SK-N-SH (cell line): ENCODE results near the gene GHR. TPM values are rescaled to one million over a fixed set of nuclear protein-coding genes. Genes with fewer than 3 reads are reported as not detected.

Source experiments
- CTCF ChIA-PET: fragments of 300-600, 350-600 bp; formaldehyde crosslinking; extraction: SDS; loops from one replicate; lab custom pipeline; 2021; lab: Yijun Ruan, JAX
- POLR2A ChIA-PET: fragments of 350-600 bp; sonication (Branson Sonifier 250); formaldehyde crosslinking; extraction: SDS; loops from one replicate; lab custom pipeline; 2020; ENCODE audit warnings: antibody characterized with exemption, inconsistent platforms; lab: Yijun Ruan, JAX
- DNase-seq: peaks from one replicate; pipeline ENCODE4 v3.0.0; 2012
- H2AFZ ChIP-seq: fragments of 200-600 bp; sonication (generic); 2 replicates; pipeline ENCODE4 v1.8.1; 2016; ENCODE audit warnings: antibody characterized with exemption, mild to moderate bottlenecking, low read depth
- H3F3A ChIP-seq: fragments of 200-600 bp; sonication (generic); replicated peaks from 2 replicates; pipeline ENCODE3; 2016; ENCODE audit warnings: antibody characterized with exemption, mild to moderate bottlenecking; ENCODE audit not compliant: insufficient read depth
- H3K27ac ChIP-seq, 2 experiments: fragments of 200-500 bp in 1 of 2; fragments of 200-600 bp in 1 of 2; sonication (Bioruptor generic) in 1 of 2; sonication (generic), shearing (Covaris generic) in 1 of 2; 2 replicates each; pipeline versions ENCODE4 v1.5.1 to v1.6.1; 2014 to 2016; ENCODE audit warnings: low read depth in 2 of 2, inconsistent platforms in 1 of 2, low read length in 1 of 2, mild to moderate bottlenecking in 1 of 2, mixed read lengths in 1 of 2
- H3K27me3 ChIP-seq: fragments of 200-600 bp; sonication (generic), shearing (Covaris generic); 2 replicates; pipeline ENCODE4 v1.6.1; 2016; ENCODE audit warnings: mixed run types; ENCODE audit not compliant: insufficient read depth
- H3K36me3 ChIP-seq, 2 experiments: fragments of 200-500 bp in 1 of 2; fragments of 200-600 bp in 1 of 2; sonication (Bioruptor generic) in 1 of 2; sonication (generic) in 1 of 2; replicated peaks in 1 of 2; 2 replicates each; pipeline versions ENCODE3 to v1.5.1; 2014 to 2016; ENCODE audit warnings: low read length in 1 of 2, mild to moderate bottlenecking in 1 of 2; ENCODE audit not compliant: insufficient read depth in 2 of 2, control insufficient read depth in 1 of 2
- H3K4me1 ChIP-seq, 2 experiments: fragments of 200-500 bp in 1 of 2; fragments of 200-600 bp in 1 of 2; sonication (Bioruptor generic) in 1 of 2; sonication (generic), shearing (Covaris generic) in 1 of 2; 2 replicates each; pipeline versions ENCODE4 v1.5.1 to v1.6.1; 2014 to 2016; ENCODE audit warnings: low read depth in 1 of 2, low read length in 1 of 2, mixed run types in 1 of 2; ENCODE audit not compliant: insufficient read depth in 2 of 2, control insufficient read depth in 1 of 2
- H3K4me2 ChIP-seq: fragments of 200-600 bp; sonication (generic), shearing (Covaris generic); 2 replicates; pipeline ENCODE4 v1.6.1; 2017; ENCODE audit warnings: mixed run types
- H3K4me3 ChIP-seq, 2 experiments: fragments of 200-500 bp in 1 of 2; fragments of 200-600 bp in 1 of 2; sonication (Bioruptor generic) in 1 of 2; sonication (generic), shearing (Covaris generic) in 1 of 2; 2 replicates each; pipeline versions ENCODE4 v1.5.1 to v1.8.1; 2014 to 2016; ENCODE audit warnings: low read depth in 2 of 2, inconsistent platforms in 1 of 2, low read length in 1 of 2, mild to moderate bottlenecking in 1 of 2, mixed read lengths in 1 of 2, moderate library complexity in 1 of 2
- H3K79me2 ChIP-seq: fragments of 200-600 bp; sonication (generic); 2 replicates; pipeline ENCODE4 v1.8.1; 2017; ENCODE audit warnings: mild to moderate bottlenecking; ENCODE audit not compliant: insufficient read depth
- H3K9ac ChIP-seq: fragments of 200-600 bp; sonication (generic); 2 replicates; pipeline ENCODE4 v1.6.1; 2017; ENCODE audit warnings: mixed run types
- H3K9me2 ChIP-seq: fragments of 200-600 bp; sonication (generic); 2 replicates; pipeline ENCODE4 v1.6.1; 2017; ENCODE audit warnings: mixed run types
- H3K9me3 ChIP-seq: fragments of 200-600 bp; sonication (generic); 2 replicates; pipeline ENCODE4 v1.6.1; 2017; ENCODE audit warnings: mixed run types, mild to moderate bottlenecking, moderate library complexity
- H4K20me1 ChIP-seq: fragments of 200-600 bp; sonication (generic); 2 replicates; pipeline ENCODE4 v1.6.1; 2017; ENCODE audit warnings: mild to moderate bottlenecking, mixed run types; ENCODE audit not compliant: insufficient read depth
- CHD2 ChIP-seq: fragments of 150-350 bp; IDR thresholded peaks from 2 replicates; pipeline ENCODE4 v1.6.1; 2018; ENCODE audit warnings: low read length; ENCODE audit not compliant: partially characterized antibody
- EP300 ChIP-seq, 2 experiments: IDR thresholded peaks; 2 replicates each; pipeline versions ENCODE4 v1.4.0 to v1.6.1; 2012; ENCODE audit warnings: borderline replicate concordance in 1 of 2, low read depth in 1 of 2, low read length in 1 of 2
- EZH2phosphoT487 ChIP-seq: fragments of 200-600 bp; sonication (generic); IDR thresholded peaks from 2 replicates; pipeline ENCODE4 v1.6.1; 2017; ENCODE audit warnings: low read depth, mixed run types, mild to moderate bottlenecking, antibody characterized with exemption, moderate library complexity, borderline replicate concordance
- FOXJ3 ChIP-seq: sonication (generic); formaldehyde crosslinking; IDR thresholded peaks from 2 replicates; pipeline ENCODE4 v1.5.1; 2020; ENCODE audit warnings: mild to moderate bottlenecking, missing genetic modification reagents
- GABPA ChIP-seq: IDR thresholded peaks from 2 replicates; pipeline ENCODE4 v1.4.0; 2012; ENCODE audit warnings: low read depth, mild to moderate bottlenecking
- GATA2 ChIP-seq: sonication (generic); formaldehyde crosslinking; IDR thresholded peaks from 2 replicates; pipeline ENCODE4 v1.5.0; 2020; ENCODE audit warnings: mild to moderate bottlenecking, missing genetic modification reagents
- MEF2A ChIP-seq: IDR thresholded peaks from 2 replicates; pipeline ENCODE4 v1.4.0; 2012; ENCODE audit warnings: low read depth, borderline replicate concordance
- POLR2AphosphoS5 ChIP-seq: IDR thresholded peaks from 2 replicates; pipeline ENCODE4 v1.6.1; 2012; ENCODE audit warnings: low read depth, low read length
- RAD21 ChIP-seq: IDR thresholded peaks from 2 replicates; pipeline ENCODE4 v1.6.1; 2012; ENCODE audit warnings: mild to moderate bottlenecking, low read length
- RCOR1 ChIP-seq: fragments of 150-350 bp; IDR thresholded peaks from 2 replicates; pipeline ENCODE4 v1.6.1; 2017; ENCODE audit warnings: antibody characterized with exemption, low read length
- REST ChIP-seq: IDR thresholded peaks from 2 replicates; pipeline ENCODE4 v1.6.1; 2012; ENCODE audit warnings: mild to moderate bottlenecking, low read depth, low read length, moderate library complexity
- SIN3A ChIP-seq: IDR thresholded peaks from 2 replicates; pipeline ENCODE4 v1.6.1; 2012; ENCODE audit warnings: low read depth, mild to moderate bottlenecking, low read length, moderate library complexity, borderline replicate concordance
- TEAD4 ChIP-seq: IDR thresholded peaks from 2 replicates; pipeline ENCODE4 v1.4.0; 2012; ENCODE audit warnings: mild to moderate bottlenecking, borderline replicate concordance; ENCODE audit not compliant: insufficient read depth
- ZBTB33 ChIP-seq: IDR thresholded peaks from 2 replicates; pipeline ENCODE4 v1.4.0; 2012; ENCODE audit warnings: low read depth, borderline replicate concordance
- WGBS: methylation state at CpG from one replicate; pipeline ENCODE4 v1.1.6; 2017; ENCODE audit warnings: low lambda C conversion rate; 5-methylcytosine and 5-hydroxymethylcytosine counted together
- polyA plus RNA-seq, 3 experiments: library from polyadenylated mRNA; depleted of rRNA; stranded (reverse); fragments of >200 nt; gene quantifications; 2 replicates each; pipeline ENCODE4 v1.2.3, GENCODE V29; 2012
- TF ChIP-seq, protein P1 (sequence below): fragments of 150-350 bp; IDR thresholded peaks from 2 replicates; pipeline ENCODE4 v1.6.1; 2016; ENCODE audit warnings: mild to moderate bottlenecking, low read depth, low read length
- TF ChIP-seq, protein P2 (sequence below): IDR thresholded peaks from 2 replicates; pipeline ENCODE4 v1.4.0; 2012; ENCODE audit warnings: low read depth

GHR gene
- polyA plus RNA-seq, 1 of the 3 experiments (the other 2 are of a cell fraction), result 0.03 TPM

DNA sequence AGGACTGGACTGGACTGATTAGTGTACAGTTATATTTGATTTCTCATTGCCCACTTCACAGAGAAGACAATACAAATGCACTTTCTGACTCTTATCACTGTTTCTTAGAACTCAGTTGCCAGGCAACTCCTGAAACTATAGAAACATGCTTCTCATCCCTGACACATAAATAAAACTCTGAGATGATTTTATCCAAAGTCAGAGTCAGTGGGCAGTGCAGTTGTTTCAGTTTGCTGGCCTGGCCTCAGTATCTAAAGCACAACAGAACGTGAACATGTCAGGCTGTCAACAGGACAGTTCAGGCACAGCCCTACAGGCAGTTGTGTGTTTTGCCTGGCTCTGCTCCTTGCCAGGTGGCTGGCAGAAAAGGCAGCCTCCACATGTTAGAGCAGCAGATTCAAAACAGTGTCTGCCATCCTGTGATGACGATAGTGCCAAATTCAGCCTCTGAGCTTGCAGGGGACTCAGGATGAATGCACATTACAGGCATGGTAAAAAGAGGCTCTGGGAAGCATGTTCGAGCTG is 268.2 kb downstream of the GHR start:
- ChIA-PET POLR2A (no interaction called here), CTCF (interaction anchor here (1.1 kb wide), 1 partner anchor 76 kb away, joined by 3 read pairs; no protein-coding TSS in a partner anchor)
- Histone ChIP-seq H3K36me3 (no peaks in the 10 kb centered on the region), H3K4me3 (no peak overlapping the region), H3K9me3 (no peaks in the 10 kb centered on the region), H3K9me2 (no peaks in the 10 kb centered on the region), H4K20me1 (no peaks in the 10 kb centered on the region), H3F3A (no peaks in the 10 kb centered on the region), H3K4me1 (no peaks in the 10 kb centered on the region), H3K9ac (no peak overlapping the region), H2AFZ (no peak overlapping the region), H3K4me2 (peak overlapping the region; percentile 57; the same call in 1 of the 2 replicates), H3K27me3 (no peaks in the 10 kb centered on the region), H3K27ac (no peak overlapping the region), H3K79me2 (no peaks in the 10 kb centered on the region)
- no peak for DNase-seq
- no peak for TF ChIP-seq CHD2
- TF ChIP-seq SIN3A, result no peak
- TF ChIP-seq TEAD4, result no peak
- TF ChIP-seq EZH2phosphoT487, result no peak
- no peak for TF ChIP-seq FOXJ3 (CRISPR knock-in tag)
- no peak for TF ChIP-seq MEF2A
- no peak for TF ChIP-seq RAD21
- TF ChIP-seq GATA2, result no peak
- no peak for TF ChIP-seq RCOR1
- TF ChIP-seq REST, result no peak
- TF ChIP-seq, protein P1, sequence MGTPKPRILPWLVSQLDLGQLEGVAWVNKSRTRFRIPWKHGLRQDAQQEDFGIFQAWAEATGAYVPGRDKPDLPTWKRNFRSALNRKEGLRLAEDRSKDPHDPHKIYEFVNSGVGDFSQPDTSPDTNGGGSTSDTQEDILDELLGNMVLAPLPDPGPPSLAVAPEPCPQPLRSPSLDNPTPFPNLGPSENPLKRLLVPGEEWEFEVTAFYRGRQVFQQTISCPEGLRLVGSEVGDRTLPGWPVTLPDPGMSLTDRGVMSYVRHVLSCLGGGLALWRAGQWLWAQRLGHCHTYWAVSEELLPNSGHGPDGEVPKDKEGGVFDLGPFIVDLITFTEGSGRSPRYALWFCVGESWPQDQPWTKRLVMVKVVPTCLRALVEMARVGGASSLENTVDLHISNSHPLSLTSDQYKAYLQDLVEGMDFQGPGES, result no peak
- TF ChIP-seq, protein P2, sequence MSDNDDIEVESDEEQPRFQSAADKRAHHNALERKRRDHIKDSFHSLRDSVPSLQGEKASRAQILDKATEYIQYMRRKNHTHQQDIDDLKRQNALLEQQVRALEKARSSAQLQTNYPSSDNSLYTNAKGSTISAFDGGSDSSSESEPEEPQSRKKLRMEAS, result no peak
- no peak for TF ChIP-seq GABPA
- TF ChIP-seq EP300 (IDR thresholded peaks at IDR 0.05; ENCODE audit: borderline replicate concordance in 1 of 2, low read depth in 1 of 2, low read length in 1 of 2), result no peak
- no peak for TF ChIP-seq POLR2AphosphoS5
- no peak for TF ChIP-seq ZBTB33
- WGBS, result 0% methylated on average over 3 of the region's 3 CpGs
